ENCODE results near the gene SLC2A14.
"Not testable (repeated sequence)": the region's sequence is repeated elsewhere in the genome, so short reads cannot be mapped to it uniquely, and the experiment has no call there.

Gene SLC2A14

DNA sequence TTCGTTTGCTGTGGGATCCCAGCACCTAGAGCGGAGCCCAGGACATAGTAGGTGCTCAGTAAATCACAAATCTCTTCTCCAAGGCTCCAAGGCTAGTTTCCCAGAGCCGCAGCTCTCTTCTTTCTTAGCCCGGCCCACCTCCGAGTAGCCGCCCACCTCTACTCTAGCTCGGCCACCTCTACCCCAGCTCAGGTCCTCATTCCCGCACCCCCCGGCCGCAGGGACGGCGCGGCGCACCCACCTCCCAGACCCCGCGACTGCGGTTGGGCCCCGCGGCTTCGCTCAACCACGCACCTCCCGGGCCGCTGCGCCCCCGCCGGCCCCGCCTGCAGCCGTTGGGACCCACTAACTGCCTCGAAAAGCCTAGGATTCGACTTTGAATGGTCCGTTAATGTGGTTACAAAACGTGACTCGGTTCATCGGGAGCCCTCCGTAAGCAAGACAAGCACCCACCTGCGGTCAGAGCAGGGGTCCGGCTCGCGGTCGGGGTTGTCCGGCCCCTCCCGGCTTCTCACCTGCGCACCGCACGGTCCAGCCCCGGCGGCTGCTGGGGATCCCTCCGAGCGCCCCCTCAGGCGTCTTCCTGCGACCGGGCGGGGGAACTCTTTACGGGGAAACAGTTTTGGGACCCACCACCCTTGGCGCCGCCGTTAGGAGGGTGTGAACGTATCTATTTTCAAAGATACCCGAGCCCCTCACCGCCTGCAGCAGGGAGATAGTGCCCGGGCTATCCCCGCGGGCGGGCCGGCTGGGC, at the start of gene SLC2A14:
TSS of gene SLC2A14 (minus strand) at position 350 of the 754 bp plus-strand sequence. CDS start 3,035 bp downstream, outside the sequence.
- in situ Hi-C loops (cut with HindIII; ENCODE audit: low sequenced_read_pairs): no loop called here

DNA sequence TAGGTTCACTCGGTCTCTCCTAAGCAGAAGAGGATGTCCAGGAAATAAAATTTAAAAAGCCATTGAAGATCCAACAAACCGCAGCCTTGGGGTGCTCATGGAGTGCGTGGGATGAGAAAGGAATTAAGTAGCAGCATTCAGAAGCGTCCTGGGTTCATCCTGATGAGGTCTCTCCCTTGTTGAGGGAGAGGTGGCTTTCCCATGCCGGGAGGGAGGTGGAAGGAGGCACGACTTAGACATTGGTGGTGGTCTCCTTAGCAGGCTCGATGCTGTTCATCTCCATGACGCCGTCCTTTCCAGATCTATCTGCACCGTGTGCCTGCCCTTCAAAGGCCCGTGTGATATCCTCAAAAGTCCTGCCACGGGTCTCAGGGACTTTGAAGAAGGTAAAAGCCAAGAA, 48.5 kb upstream of the SLC2A14 start:
- in situ Hi-C loops (cut with HindIII; ENCODE audit: low sequenced_read_pairs): not testable (repeated sequence)

DNA sequence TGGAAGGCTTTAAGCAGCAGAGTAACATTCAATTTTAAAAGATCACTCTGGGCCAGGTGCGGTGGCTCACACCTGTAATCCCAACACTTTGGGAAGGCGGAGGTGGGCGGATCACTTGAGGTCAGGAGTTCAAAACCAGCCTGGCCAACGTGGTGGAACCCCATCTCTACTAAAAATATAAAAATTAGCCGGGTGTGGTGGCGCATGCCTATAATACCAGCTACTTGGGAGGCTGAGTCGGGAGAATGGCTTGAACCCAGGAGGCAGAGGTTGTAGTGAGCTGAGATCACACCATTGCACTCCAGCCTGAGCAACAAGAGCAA, 45.5 kb upstream of the SLC2A14 start:
- in situ Hi-C loops (cut with HindIII; ENCODE audit: low sequenced_read_pairs): not testable (repeated sequence)

DNA sequence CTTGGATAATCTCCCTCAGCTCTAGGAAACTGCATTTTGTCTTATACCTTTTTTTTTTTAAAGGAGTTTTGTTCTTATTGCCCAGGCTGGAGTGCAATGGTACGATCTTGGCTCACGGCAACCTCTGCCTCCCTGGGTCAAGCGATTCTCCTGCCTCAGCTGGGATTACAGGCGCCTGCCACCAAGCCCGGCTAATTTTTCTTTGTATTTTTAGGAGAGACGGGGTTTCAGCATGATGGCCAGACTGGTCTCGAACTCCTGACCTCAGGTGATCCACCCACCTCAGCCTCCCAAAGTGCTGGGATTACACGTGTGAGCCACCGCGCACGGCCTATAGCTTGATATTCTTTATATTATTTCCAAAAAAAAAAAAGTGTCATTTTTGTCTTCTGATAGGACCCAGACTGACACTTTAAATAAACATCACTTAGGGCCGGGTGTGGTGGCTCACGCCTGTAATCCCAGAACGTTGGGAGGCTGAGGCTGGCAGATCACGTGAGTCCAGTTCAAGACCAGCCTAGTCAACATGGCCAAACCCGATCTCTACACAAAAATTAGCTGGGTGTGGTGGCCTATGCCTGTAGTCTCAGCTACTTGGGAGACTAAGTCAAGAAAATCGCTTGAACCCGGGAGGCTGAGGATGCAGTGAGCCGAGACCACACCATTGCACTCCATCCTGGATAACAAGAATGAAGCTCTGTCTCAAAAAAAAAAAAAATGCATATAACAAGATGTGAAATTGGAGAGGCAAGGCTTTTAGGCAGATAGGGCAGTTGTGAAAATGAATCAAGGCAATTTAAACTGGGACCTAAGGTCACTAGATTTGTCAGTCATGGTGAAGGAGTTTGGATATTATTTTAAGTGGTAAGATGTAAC, 44.9 kb upstream of the SLC2A14 start:
- in situ Hi-C loops (cut with HindIII; ENCODE audit: low sequenced_read_pairs): no loop called here

DNA sequence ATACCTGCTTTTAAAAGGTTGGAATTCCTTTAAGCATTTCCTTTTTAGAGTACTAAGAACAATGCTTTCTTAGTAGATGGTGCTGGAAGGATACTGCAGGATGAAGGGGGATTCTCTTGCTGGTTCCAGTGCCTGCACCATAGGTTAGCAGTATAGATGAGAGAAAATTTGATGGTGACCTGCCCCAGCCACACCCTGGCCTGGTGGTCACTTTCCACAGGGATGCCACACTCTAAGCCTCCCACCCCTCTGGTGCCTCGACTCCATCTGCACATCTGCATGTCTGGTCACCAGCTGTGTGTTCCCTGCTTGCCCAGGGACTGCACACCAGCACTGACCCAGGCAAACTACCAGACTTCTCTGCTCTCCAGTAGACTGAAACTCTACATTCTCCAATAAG, 44.2 kb upstream of the SLC2A14 start:
- in situ Hi-C loops (cut with HindIII; ENCODE audit: low sequenced_read_pairs): no loop called here

DNA sequence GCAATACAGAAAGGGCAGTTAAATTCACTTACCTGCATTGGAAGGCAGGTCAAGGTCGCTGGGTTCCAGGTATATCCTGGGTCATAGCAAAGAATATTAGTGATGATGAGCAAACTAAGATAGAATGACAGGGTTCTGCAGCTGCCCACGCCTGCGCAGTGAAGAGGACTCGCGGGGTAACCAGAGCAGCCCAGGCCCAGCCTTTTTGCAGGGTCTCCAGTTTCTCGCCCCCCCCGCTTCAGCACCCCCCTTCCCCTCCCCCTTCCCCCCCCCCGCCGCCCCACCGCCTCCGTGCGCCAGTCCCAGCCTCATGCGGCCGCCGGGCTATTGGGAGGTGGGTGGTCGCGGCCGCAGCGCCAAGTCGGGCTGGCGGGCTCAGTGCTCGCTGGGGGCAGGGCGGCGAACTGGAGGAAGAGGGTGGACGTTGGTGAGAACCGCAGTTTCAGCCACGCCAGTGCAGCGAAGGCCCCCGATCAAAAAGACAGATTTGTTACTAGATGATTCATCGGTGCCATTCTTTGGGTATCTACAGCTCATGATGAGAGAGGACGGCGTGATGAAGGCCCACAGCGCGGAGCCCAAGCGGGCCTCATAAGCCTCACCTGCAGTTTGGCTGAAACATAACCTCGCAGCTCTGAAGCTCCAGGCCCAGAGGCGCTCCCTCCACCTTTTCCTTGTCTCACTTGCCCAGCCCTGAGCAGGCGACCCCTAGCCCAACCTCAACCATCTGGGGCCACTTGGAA, 43.1 kb upstream of the SLC2A14 start:
- in situ Hi-C loops (cut with HindIII; ENCODE audit: low sequenced_read_pairs): no loop called here

DNA sequence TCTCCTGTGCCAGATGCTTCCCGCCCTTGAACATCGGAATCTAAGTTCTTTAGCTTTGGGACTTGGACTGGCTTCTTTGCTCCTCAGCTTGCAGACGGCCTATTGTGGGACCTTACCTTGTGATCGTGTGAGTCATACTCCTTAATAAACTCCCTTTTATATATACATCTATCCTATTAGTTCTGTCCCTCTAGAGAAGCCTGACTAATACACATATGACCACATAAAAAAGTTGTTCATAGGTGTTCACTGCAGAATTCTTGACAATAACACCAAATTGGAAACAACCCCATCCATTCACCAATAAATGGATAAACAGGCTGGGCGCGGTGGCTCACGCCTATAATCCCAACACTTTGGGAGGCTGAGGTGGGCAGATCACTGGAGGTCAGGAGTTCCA, 37.4 kb upstream of the SLC2A14 start:
- in situ Hi-C loops (cut with HindIII; ENCODE audit: low sequenced_read_pairs): loop anchor here (5.0 kb wide), 1 partner anchor 48 kb away; no protein-coding TSS in a partner anchor

DNA sequence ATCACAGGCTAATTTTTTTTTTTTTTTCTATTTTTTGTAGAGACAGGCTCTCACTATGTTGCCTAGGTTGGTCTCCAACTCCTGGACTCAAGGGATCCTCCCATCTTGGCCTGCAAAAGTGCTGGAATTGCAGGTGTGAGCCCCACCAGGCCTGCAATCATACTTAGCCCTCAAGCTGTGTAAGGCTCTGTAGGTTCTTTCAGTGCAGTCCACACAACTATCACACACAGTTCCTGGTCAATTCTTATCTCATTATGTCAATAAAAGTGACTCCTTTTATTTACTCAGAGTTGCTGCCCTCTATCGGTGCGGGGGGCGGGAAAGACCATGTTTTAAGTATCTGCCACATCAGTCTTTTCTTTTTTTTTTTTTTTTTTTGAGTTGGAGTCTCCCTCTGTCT, 34.3 kb upstream of the SLC2A14 start:
- in situ Hi-C loops (cut with HindIII; ENCODE audit: low sequenced_read_pairs): no loop called here

DNA sequence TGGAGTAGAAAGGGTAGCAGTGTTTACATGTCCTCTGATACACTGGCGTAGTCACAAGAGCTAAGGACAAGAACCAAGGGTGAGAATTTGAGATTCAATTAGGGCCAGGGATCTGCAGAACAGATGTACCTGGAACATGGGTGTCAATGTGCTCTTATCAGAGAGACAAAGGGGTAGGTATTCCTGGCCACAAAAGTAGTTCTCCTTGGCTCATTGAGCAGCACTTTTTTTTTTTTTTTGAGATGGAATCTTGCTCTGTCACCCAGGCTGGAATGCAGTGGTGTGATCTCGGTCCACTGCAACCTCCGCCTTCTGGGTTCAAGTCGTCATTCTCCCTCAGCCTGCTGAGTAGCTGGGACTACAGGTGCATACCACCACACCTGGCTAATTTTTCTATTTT, 33.6 kb upstream of the SLC2A14 start:
- in situ Hi-C loops (cut with HindIII; ENCODE audit: low sequenced_read_pairs): not testable (repeated sequence)

DNA sequence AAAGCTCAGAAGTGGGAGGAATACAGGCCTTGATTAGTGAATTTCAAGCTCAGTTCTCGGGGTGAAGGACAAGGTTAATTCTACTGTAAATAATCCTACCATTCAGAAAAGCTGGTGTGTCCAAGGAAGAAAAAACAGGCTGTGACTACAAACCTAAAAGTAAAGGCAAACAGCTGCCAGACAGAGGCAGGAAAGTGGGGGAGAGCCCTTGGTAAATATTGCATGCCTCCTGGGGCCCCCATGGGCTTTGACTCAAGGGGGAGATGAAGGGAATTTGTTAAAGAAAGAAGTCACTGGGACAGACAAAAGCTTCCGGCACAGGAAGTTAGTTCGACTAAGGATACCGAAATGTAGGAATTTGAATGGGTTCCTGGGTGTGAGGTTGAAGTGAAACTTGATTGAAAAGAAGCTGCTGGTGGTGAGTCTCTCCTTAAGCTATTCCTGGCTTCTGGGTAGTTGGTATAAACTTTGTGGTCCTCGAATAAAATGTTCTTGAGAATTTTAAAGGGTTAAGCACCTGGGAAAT, 32.9 kb upstream of the SLC2A14 start:
- in situ Hi-C loops (cut with HindIII; ENCODE audit: low sequenced_read_pairs): not testable (repeated sequence)

DNA sequence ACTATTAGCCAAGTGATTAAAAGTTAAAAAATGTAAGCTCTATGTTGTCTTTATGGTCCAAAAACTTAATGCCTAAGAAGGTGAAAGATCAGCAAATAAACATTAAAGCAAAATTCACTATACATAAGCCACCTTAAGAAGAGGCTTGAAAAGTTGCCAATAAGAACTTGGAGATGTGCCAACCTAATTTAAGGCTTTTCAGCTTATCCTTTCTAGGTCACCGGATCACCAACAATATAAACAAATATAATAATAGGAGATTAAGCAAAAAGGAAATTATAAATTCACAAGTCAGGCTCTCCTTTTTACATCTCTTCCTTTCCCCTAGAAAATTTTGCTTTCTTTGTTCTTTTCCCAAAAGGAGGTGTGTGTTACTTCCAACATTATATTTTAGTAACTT, 32.4 kb upstream of the SLC2A14 start:
- in situ Hi-C loops (cut with HindIII; ENCODE audit: low sequenced_read_pairs): no loop called here

DNA sequence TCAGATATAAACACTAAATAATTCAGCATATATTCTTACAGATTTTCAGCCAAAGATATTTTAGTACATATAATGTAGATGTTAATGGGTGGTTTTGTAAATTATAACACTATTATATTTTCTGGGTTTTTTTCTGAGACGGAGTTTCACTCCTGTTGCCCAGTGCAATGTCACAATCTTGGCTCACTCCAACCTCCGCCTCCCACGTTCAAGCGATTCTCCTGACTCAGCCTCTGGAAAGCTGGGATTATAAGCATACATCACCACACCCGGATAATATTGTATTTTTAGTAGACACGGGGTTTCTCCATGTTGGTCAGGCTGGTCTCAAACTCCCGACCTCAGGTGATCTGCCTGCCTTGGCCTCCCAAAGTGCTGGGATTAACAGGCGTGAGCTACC, 29.7 kb upstream of the SLC2A14 start:
- in situ Hi-C loops (cut with HindIII; ENCODE audit: low sequenced_read_pairs): not testable (repeated sequence)

DNA sequence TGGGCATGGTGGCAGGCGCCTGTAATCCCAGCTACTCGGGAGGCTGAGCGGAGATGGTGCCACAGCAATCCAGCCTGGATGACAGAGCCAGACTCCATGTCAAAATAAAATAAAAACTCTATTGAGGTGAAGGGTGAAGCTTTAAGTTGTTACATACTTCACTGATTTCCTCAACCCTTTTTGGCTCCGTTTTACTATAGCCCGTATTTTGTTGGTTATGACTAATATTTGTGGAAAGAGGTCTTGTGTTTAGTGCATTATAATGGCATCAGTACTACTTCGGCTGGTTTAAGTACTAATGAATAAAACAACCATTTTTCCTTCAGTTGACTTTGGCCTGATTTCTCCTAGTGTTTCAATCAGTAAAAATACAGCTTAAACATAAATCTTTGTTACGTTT, 27.0 kb upstream of the SLC2A14 start:
- in situ Hi-C loops (cut with HindIII; ENCODE audit: low sequenced_read_pairs): no loop called here

DNA sequence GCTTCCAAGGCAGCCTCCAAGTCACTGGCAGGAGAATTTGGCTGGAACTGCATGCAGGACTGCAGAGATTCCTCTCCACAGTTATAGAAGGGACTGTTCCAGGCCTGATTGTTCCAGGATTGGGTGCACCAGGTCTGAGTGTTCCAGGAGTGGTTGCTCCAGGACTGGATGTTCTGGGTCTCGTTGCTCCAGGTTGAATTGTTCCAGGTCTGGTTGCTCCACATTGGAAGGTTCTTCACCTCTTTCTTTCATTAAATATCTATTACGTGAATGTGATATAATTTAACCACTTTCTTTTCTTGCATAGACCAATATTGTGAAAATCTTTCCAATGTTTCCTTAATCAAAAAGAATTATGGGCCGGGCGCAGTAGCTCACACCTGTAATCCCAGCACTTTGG, 24.0 kb upstream of the SLC2A14 start:
- in situ Hi-C loops (cut with HindIII; ENCODE audit: low sequenced_read_pairs): not testable (repeated sequence)

DNA sequence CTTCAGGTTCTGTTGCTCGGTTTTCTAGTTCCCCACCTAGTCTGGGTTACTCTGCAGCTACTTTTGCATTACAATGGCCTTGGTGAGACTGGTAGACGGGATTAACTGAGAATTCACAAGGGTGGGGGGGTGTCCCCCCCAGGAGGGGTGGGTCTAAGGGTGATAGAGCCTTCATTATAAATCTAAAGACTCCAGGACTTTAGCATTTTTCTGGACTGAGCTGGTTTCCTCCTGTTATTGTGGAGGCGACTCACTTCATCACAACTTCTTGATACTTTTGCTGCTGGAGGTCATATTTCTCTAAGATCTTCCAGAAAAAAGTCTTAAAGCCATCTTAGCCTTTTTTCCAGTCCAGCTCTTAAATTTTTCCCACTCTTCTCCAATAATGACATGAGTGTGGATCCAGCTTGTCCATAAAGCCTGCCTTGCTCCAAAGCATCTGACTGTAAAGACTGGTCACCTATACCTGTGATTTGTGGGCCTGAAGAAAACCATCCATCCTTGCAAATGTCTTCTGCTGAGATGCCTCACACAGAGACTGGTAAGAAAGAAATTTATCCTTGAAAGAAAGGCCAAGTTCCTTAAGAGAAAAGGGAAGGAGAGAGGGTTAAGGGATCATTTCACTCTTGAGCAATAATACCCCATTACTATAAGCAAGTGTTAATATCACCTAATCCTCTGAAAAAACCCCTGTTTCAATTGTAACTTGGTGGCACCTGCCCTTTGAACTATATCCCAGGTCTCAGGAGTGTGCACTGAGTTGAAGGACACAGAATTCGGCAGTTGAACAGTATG, 19.7 kb upstream of the SLC2A14 start:
- in situ Hi-C loops (cut with HindIII; ENCODE audit: low sequenced_read_pairs): no loop called here

DNA sequence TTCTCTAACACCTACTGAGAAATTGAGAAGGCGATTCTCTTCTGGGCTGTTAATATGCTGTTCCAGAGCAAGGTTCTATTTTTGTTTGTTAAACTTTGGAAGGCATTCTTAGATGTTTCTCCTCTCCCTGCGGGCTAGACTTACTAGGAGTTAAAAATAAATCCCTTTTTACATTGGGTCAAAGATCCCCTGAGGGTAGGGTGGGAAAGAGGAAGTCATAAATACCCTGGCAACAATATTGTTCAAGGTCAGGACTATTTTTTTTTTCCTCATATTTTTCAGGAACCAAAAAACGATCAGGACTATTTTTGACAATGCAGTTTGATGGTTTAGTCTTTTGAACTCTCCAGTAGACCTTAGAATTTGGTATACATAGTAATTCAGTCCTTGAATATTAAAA, 12.0 kb upstream of the SLC2A14 start:
- in situ Hi-C loops (cut with HindIII; ENCODE audit: low sequenced_read_pairs): no loop called here

DNA sequence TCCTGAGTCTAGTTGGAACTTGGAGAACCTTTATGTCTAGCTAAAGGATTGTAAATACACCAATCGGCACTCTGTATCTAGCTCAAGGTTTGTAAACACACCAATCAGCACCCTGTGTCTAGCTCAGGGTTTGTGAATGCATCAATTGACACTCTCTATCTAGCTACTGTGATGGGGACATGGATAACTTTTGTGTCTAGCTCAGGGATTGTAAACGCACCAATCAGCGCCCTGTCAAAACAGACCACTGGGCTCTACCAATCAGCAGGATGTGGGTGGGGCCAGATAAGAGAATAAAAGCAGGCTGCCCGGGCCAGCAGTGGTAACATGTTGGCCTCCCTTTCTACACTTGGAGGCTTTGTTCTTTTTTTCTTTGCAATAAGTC, 9.0 kb upstream of the SLC2A14 start:
- in situ Hi-C loops (cut with HindIII; ENCODE audit: low sequenced_read_pairs): not testable (repeated sequence)

DNA sequence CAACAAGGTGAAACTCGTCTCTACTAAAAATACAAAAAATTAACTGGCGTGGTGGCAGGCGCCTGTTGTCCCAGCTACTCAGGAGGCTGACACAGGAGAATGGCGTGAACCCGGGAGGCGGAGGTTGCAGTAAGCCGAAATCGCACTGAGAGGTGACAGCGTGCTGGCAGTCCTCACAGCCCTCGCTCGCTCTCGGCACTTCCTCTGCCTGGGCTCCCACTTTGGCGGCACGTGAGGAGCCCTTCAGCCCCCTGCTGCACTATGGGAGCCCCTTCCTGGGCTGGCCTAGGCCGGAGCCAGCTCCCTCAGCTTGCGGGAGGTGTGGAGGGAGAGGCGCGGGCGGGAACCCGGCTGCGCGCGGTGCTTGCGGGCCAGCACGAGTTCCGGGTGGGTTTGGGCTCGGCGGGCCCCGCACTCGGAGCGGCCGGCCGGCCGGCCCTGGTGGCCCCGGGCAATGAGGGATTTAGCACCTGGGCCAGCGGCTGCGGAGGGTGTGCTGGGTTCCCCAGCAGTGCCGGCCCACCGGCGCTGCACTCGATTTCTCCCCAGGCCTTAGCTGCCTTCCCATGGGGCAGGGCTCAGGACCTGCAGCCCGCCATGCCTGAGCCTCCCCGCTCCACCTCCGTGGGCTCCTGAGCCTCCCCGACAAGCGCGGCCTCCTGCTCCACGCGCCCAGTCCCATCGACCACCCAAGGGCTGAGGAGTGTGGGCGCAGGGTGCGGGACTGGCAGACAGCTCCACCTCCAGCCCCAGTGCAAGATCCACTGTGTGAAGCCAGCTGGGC, 8.4 kb upstream of the SLC2A14 start:
- in situ Hi-C loops (cut with HindIII; ENCODE audit: low sequenced_read_pairs): not testable (repeated sequence)

DNA sequence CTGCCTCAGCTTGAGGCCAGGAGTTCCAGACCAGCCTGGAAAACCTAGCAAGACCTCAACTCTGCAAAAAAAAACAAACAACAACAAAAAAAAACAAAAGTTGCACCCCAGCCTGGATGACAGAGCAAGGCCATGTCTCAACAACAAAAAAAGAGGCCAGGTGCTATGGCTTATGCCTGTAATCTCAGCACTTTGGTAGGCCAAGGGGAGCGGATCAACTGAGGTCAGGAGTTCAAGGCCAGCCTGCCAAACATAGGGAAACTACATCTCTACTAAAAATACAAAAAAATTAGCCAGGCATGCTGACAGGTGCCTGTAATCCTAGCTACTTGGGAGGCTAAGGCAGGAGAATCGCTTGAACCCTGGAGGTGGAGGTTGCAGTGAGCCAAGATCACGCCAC, 6.5 kb upstream of the SLC2A14 start:
- in situ Hi-C loops (cut with HindIII; ENCODE audit: low sequenced_read_pairs): no loop called here

DNA sequence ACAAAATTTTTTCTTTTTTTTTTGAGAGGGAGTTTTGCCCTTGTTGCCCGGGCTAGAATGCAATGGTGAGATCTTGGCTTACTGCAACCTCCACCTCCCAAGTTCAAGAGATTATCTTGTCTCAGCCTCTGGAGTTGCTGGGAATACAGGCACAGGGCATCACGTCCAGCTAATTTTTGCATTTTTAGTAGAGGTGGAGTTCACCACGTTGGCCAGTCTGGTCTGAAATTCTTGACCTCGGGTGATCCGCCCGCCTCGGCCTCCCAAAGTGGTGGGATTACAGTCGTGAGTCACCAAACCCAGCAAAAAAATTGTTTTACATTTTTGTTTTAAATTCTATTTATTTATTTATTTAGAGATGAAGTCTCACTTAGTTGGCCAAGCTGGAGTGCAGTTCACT, 4.7 kb upstream of the SLC2A14 start:
- in situ Hi-C loops (cut with HindIII; ENCODE audit: low sequenced_read_pairs): no loop called here

Data from endothelial cell of hepatic sinusoid (primary cell).